Uterus (tissue), 4 donors: ENCODE data around the gene TMEM175. TPM values are rescaled to one million over a fixed set of nuclear protein-coding genes. Genes with fewer than 3 reads are reported as not detected.
"Not testable (repeated sequence)": the region's sequence is repeated elsewhere in the genome, so short reads cannot be mapped to it uniquely, and the experiment has no call there.

Experiments used
- DNase-seq, 2 donors: peaks; one replicate each; pipeline ENCODE4 v3.0.0-alpha.2; 2019 to 2020
- H3K27ac ChIP-seq, 2 donors: fragments of 200-600 bp; sonication (generic); 1 replicate in 1 of 2; 2 replicates in 1 of 2; pipeline ENCODE4 v1.5.1; 2016 to 2018
- H3K27me3 ChIP-seq, 2 donors: fragments of 200-600 bp; sonication (generic); one replicate each; pipeline ENCODE4 v1.5.1; 2018 to 2019; ENCODE audit warnings: control low read depth in 1 of 2
- H3K36me3 ChIP-seq, 2 donors: fragments of 200-600 bp; sonication (generic); one replicate each; pipeline ENCODE4 v1.5.1; 2019; ENCODE audit warnings: control low read depth in 1 of 2
- H3K4me1 ChIP-seq, 2 donors: fragments of 200-600 bp; sonication (generic); one replicate each; pipeline ENCODE4 v1.5.1; 2018 to 2019; ENCODE audit warnings: control low read depth in 1 of 2
- H3K4me3 ChIP-seq, 2 donors: fragments of 200-600 bp; sonication (generic); 1 replicate in 1 of 2; 2 replicates in 1 of 2; pipeline ENCODE4 v1.5.1; 2018 to 2019; ENCODE audit warnings: mild to moderate bottlenecking in 1 of 2
- H3K9me3 ChIP-seq, 2 donors: fragments of 200-600 bp; sonication (generic); one replicate each; pipeline ENCODE4 v1.5.1; 2019; ENCODE audit warnings: control low read depth in 1 of 2
- POLR2A ChIP-seq, 2 donors: fragments of 450-650 bp; IDR thresholded peaks; one replicate each; pipeline ENCODE4 v1.6.1; 2016; ENCODE audit warnings: antibody characterized with exemption in 2 of 2, mild to moderate bottlenecking in 1 of 2, moderate library complexity in 1 of 2
- intact Hi-C: fragments of 100-400 bp; cut with DNase I; formaldehyde crosslinking; loops from one replicate; pipeline ENCODE4 v1.15.1; 2023; ENCODE audit warnings: low total_unique reads
- total RNA-seq, 4 donors: library from RNA; depleted of rRNA in 3 of 4; stranded (reverse); fragments of >200 nt in 3 of 4; gene quantifications; one replicate each; pipeline versions ENCODE4 v1.1.0 to v1.2.4, GENCODE V29; 2014 to 2023
- TF ChIP-seq, protein P1 (sequence below), 4 experiments: fragments of 200-600 bp in 2 of 4; fragments of 450-650 bp in 2 of 4; sonication (generic) in 2 of 4; IDR thresholded peaks; one replicate each; pipeline ENCODE4 v1.5.1; 2016 to 2019; ENCODE audit warnings: antibody characterized with exemption in 4 of 4, mild to moderate bottlenecking in 2 of 4, moderate library complexity in 1 of 4
- donor health status: DM: yes; HTN: yes; CAD: no.

Gene TMEM175
- total RNA-seq, 4 donors from 2014 or later = 9.9 to 39.7 (median 26.3) TPM

DNA sequence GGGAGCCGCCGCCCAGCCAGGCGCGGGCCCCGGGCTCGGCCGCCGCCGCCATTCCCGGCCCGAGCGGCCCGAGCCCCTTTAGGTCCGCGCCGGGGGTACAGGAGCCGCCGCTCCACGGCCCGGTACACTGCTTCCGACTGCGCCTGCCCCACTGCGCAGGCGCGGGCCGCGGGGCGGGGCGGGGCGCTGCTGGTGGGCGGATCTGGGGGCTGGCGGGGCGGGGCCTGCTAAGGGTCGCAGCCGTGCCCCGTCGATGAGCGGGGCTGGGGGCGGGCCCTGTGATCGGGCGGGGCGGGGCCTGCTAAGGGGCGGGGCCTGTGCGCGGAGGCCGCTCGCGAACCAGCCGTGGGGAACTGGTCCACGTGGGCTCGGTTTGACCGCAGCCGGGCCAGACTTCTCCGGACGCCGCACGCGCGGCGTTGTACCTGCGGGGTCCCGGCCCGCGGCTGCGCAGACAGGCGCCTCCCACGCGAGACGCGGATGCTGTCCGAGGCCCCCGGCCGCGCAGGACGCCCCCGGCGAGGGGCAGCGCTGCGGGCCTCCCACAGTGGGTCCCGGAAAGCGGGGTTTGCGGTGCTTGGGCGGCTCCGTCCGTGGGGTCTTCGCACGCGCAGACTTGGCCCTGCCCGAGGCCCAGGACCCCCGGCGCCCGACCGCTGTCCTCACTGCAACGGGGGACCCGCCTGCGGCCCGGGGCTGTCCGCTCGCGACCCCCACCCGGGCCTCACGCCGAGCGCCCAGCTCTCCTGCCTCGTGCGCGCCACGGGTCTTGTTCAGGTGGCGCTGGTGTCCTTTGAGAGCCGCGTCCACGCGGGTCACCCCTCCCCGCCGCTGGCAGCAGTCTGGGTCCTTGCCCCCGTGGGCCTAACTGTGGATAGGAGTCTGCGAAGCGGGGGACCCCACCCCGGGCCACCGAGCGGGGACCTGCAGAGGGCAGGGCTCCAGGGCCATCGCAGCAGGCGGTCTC lies 41.5 kb downstream of the TMEM175 start, which contains the start of gene DGKQ:
Gene DGKQ (minus strand): TSS at position 139 of the 967 bp plus-strand sequence. CDS start 87 bp downstream, at position 52.
- no peaks in the 10 kb centered on the region for H3K36me3 ChIP-seq
- peak; percentile 86 to 92 for DNase-seq
- no peaks in the 10 kb centered on the region for H3K9me3 ChIP-seq
- intact Hi-C loops = no loop called here
- peak in 1 of 2 donors; percentile 13 for TF ChIP-seq POLR2A (IDR thresholded peaks at IDR 0.05)
- TF ChIP-seq, protein P1, sequence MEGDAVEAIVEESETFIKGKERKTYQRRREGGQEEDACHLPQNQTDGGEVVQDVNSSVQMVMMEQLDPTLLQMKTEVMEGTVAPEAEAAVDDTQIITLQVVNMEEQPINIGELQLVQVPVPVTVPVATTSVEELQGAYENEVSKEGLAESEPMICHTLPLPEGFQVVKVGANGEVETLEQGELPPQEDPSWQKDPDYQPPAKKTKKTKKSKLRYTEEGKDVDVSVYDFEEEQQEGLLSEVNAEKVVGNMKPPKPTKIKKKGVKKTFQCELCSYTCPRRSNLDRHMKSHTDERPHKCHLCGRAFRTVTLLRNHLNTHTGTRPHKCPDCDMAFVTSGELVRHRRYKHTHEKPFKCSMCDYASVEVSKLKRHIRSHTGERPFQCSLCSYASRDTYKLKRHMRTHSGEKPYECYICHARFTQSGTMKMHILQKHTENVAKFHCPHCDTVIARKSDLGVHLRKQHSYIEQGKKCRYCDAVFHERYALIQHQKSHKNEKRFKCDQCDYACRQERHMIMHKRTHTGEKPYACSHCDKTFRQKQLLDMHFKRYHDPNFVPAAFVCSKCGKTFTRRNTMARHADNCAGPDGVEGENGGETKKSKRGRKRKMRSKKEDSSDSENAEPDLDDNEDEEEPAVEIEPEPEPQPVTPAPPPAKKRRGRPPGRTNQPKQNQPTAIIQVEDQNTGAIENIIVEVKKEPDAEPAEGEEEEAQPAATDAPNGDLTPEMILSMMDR (IDR thresholded peaks at IDR 0.05) = no peak
- no peaks in the 10 kb centered on the region for H3K27me3 ChIP-seq
- peak within 1 kb of the TSS; percentile 57 to 59 for H3K4me3 ChIP-seq
- peak within 1 kb of the TSS; percentile 1 to 3 for H3K27ac ChIP-seq
- H3K4me1 ChIP-seq = peaks cover 0 to 21% of the 10 kb centered on the region in 2 donors

DNA sequence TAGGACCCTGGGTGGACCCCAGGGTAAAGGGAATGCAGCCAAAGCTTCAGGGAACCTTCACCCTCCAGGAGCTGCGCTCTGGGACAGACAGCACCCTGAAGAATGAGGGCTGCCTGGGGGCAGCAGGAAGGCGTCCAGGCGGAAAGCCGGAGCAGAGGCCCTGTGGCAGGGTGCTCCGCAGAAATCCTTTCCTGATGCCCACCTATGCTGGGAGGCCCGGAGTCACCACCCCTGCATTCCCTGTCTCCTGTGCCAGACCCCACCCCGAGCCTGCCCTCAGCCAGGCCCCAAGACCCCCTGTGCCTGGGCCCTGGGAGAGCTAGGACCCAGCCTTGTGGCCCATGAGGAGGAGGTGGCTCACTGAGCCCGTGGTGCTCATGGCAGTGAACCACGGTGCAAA lies 42.4 kb downstream of the TMEM175 start:
- H3K9me3 ChIP-seq = no peaks in the 10 kb centered on the region
- no peak for TF ChIP-seq POLR2A (IDR thresholded peaks at IDR 0.05)
- TF ChIP-seq, protein P1 (IDR thresholded peaks at IDR 0.05) = no peak
- H3K4me1 ChIP-seq = peaks cover 0 to 21% of the 10 kb centered on the region in 2 donors
- H3K4me3 ChIP-seq = no peak overlapping the region
- no peaks in the 10 kb centered on the region for H3K36me3 ChIP-seq
- intact Hi-C loops = no loop called here
- no peak for DNase-seq
- no peaks in the 10 kb centered on the region for H3K27me3 ChIP-seq
- no peak overlapping the region for H3K27ac ChIP-seq

DNA sequence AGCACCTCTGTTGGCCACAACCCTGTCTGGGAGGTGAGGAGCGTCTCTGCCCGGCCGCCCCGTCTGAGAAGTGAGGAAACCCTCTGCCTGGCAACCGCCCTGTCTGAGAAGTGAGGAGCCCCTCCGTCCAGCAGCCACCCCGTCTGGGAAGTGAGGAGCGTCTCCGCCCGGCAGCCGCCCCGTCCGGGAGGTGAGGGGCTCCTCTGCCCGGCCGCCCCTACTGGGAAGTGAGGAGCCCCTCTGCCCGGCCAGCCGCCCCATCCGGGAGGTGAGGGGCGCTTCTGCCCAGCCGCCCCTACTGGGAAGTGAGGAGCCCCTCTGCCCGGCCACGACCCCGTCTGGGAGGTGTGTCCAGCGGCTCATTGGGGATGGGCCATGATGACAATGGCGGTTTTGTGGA lies 43.8 kb downstream of the TMEM175 start:
- DNase-seq, H3K4me3 ChIP-seq, H3K27me3 ChIP-seq, H3K27ac ChIP-seq, H3K36me3 ChIP-seq, H3K9me3 ChIP-seq, intact Hi-C loops: not testable (repeated sequence)
- H3K4me1 ChIP-seq = peaks cover 0 to 21% of the 10 kb centered on the region in 2 donors

DNA sequence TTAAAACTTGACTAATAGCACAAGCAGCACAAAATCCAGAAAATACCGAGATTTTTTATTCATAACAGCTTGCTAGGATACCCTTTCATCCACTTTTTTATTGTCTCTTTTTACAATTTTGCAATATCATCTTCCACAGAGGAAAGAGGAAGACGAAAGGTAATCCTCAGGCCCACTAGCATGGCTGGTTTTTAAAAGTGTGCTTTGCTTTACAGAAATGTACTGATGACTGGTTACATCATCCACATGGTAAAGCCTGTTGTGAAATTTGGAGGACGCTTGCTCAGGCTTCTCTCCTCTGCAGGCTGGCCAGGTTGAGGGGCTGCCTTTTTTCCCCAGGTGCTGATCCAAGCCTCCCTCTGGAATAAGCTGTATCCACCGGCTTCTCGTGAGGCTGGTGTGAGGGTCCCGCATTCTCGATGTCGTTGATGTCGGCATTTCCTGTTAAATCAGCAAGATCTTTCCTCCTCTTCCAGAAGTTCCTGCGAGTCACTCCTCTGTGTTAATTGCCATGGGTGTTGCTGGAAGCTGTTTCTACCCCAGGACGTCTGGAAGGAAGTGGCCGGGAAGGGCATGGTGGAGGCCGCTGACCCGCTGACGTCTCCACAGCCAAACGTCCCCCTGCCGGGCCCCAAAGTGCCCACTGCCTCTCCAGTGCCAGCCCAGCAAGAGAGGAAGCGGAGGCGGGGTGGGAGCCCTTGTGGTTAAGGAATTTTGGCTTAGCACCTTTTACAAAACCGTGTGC lies 46.9 kb downstream of the TMEM175 start:
- H3K27me3 ChIP-seq = no peaks in the 10 kb centered on the region
- no peaks in the 10 kb centered on the region for H3K9me3 ChIP-seq
- intact Hi-C loops = no loop called here
- TF ChIP-seq POLR2A (IDR thresholded peaks at IDR 0.05) = no peak
- TF ChIP-seq, protein P1 (IDR thresholded peaks at IDR 0.05) = no peak
- no peaks in the 10 kb centered on the region for H3K36me3 ChIP-seq
- DNase-seq = no peak
- peaks cover 0 to under 1% of the 10 kb centered on the region in 2 donors for H3K4me1 ChIP-seq
- no peak overlapping the region for H3K4me3 ChIP-seq
- H3K27ac ChIP-seq = no peak overlapping the region

DNA sequence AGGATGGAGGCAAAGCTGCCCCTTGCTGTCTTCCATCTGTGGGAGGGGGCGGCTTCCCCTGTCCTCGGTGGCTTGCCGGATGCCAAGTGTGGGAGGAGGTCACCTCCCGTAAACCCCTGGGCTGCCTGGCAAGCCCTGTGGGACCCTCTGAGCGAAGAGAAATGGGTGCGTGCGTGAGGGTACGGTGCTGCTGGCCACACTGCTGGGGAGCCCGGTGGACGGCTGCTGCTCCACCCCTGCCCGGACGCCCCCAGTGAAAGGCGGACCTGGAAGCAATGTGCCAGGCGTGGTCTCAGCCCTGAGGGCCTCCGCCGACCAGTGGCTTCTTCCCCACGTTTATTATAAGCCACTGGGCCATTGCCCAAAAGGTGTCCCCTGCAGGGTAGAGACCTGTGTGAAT lies 50.0 kb downstream of the TMEM175 start:
- no peak for TF ChIP-seq POLR2A (IDR thresholded peaks at IDR 0.05)
- TF ChIP-seq, protein P1 (IDR thresholded peaks at IDR 0.05) = no peak
- intact Hi-C loops = no loop called here
- Histone ChIP-seq H3K9me3 (no peaks in the 10 kb centered on the region), H3K27me3 (no peaks in the 10 kb centered on the region), H3K4me3 (no peak overlapping the region), H3K4me1 (peaks cover 0 to 2% of the 10 kb centered on the region in 2 donors), H3K27ac (no peak overlapping the region), H3K36me3 (no peaks in the 10 kb centered on the region)
- no peak for DNase-seq
